ENCODE measurements around the gene NPIPB5. TPM values are rescaled to one million over a fixed set of nuclear protein-coding genes. Genes with fewer than 3 reads are reported as not detected.
"Not testable (repeated sequence)": the region's sequence is repeated elsewhere in the genome, so short reads cannot be mapped to it uniquely, and the experiment has no call there.

The NPIPB5 gene
- 64.8 TPM for polyA plus RNA-seq (2013, experiment 1 of 2; ENCODE audit: insufficient read length)
- 57.7 TPM for polyA plus RNA-seq (2013, experiment 2 of 2; ENCODE audit: insufficient read length)

DNA sequence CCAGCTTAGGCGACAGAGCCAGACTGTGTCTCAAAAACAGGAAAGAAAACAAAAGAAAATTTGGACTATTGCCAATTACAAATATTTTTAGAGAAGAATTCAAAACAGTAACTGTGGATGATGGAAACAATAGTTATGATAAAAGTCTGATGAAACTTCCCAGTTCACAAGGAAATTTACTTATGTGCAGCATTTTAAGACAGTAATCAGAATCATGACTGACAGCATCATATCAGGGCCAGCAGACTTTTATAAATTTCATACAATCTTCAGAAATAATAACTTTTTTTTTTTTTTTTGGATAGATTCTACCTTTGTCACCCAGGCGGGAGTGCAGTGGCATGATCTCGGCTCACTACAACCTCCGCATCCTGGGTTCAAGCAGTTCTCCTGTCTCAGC is at the start of gene NPIPB5:
TSS of gene NPIPB5 (plus strand) at position 301 of the 400 bp plus-strand sequence. CDS start 2,911 bp downstream, outside the sequence.
- DNase-seq: not testable (repeated sequence)

GRCh38 chr16:22468846-22469245 is 41.8 kb upstream of the NPIPB5 start:
- not testable (repeated sequence) for DNase-seq

GRCh38 chr16:22537996-22538395 is 27.3 kb downstream of the NPIPB5 start:
- not testable (repeated sequence) for DNase-seq

- not testable (repeated sequence) for DNase-seq
These were observed 34.1 kb downstream of the NPIPB5 start for GRCh38 chr16:22544809-22545208.

DNA sequence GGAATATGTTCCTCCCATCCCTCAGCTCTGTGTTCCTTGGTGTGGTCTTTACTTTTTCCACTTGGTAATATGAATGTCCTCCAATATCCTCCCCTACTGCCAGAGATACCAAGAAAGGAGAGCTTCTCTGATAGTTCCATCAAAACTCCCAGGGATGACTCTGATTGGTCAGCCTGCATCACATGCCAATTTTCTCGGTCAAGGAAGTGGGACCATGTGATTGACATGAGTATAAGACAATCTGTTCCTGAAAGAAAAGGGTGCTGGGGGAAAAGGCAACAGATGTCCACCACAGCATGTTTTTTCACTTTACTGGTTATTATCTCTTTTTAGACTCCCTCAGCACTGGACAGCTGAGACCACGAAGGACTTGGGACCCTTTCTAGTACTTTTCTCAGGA is 35.9 kb downstream of the NPIPB5 start:
- not testable (repeated sequence) for DNase-seq

GRCh38 chr16:22547170-22547765 is 36.6 kb downstream of the NPIPB5 start:
- not testable (repeated sequence) for DNase-seq

GRCh38 chr16:22549853-22550252 is 39.2 kb downstream of the NPIPB5 start:
- not testable (repeated sequence) for DNase-seq

DNA sequence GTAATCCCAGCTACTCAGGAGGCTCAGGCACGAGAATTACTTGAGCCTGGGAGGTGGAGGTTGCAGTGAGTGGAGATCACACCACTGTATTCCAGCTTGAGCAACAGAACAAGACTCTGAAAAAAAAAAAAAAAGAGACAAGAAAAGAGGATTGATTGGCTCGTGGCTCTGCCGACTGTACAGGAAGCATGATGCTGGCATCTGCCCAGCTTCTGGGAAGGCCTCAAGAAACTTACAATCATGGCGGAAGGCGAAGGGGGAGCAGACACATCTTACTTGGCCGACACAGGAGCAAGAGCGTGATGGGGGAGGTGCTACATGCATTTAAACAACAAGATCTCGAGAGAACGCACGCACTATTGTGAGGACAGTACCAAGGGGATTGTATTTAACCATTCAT is 40.5 kb downstream of the NPIPB5 start:
- DNase-seq: not testable (repeated sequence)

DNA sequence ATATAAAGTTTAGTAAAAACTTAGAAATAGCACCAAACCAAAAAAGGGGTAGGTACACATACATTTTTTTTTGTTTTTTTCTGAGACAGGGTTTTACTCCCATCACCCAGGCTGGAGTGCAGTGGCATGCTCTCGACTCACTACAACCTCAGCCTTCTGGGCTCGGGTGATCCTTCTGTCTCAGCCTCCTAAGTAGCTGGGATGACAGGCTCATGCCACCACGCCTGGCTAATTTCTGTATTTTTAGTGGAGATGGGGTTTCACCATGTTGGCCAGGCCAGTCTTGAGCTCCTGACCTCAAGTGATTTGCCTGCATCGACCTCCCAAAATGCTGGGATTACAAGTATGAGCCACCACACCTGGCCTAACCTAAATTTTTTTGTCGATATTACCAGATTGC is 41.0 kb downstream of the NPIPB5 start:
- DNase-seq: not testable (repeated sequence)

DNA sequence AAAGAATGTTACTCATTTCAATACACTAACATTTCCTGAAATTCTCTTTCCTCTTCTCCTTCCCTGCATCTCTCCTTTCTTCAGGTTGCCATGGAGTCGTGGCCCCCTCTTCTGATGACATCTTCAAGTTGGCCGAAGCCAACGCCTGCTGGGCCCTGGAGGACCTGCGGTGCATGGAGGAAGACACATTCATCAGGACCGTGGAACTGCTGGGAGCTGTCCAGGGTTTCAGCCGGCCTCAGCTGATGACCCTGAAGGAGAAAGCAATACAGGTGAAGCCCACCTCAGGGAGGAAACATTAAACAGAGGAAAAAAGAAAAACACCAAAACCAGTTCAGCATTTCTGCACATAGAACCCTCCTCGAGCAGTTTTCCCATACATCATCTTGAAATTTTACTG is 46.1 kb downstream of the NPIPB5 start:
- not testable (repeated sequence) for DNase-seq

Measured in fibroblast of skin of back (primary cell).